ENCODE measurements around the gene C18orf63. TPM values are rescaled to one million over a fixed set of nuclear protein-coding genes. Genes with fewer than 3 reads are reported as not detected.

The C18orf63 gene
- total RNA-seq, 1 experiment from 2014 or later, result not detected

DNA sequence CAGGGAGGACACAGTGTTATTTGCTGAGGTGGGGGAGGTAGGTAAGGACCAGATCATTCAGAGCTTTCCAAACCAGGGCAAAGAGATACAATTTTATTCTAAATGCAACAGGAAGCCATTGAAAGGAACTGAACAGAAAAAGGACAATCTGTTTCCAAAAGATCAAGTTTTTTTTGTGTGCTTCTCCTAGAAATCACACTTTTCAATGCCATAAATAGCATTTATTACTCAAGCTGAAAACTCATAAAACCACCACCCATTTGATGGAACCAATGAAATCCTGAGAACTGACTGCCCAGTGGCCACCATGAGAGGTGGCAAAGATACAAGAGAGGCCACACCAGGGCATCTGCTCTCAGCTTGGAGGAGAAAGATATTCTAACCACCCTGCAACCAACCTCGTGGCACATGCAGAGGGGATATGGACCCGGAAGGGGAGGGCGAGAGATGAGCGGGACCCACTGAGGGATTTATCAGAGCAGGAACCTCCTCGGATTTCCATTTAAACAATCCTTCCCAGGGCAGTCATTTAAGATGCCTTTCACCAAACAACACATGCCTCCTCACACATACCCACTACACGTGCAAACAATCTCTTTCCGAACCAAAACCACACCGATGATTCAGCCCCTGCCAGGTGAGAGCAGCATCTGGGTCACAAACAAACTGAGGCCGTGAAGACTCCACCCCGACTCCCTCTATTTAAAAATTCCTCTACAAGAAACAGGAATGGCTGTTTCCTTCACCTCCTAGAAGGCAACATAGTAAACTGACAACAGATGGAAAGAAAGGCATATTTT lies 32.7 kb upstream of the C18orf63 start:
- Histone ChIP-seq H3K79me2 (ENCODE audit: insufficient read depth, low read length) (no peaks in the 10 kb centered on the region), H3K27me3 (ENCODE audit: insufficient read depth, low read length) (no peaks in the 10 kb centered on the region), H3K4me3 (replicated peaks in 1 of 2; ENCODE audit: low read depth in 1 of 2, low read length in 2 of 2) (no peak overlapping the region), H2AFZ (ENCODE audit: low read depth, low read length, poor library complexity, severe bottlenecking) (no peak overlapping the region), H4K20me1 (ENCODE audit: insufficient read depth) (no peaks in the 10 kb centered on the region), H3K4me1 (ENCODE audit: control insufficient read depth in 1 of 2, insufficient read depth in 2 of 2, low read length in 2 of 2) (peaks cover 4 to 6% of the 10 kb centered on the region in 2 experiments; a peak in 2 of 4 replicates), H3K9me3 (ENCODE audit: control insufficient read depth in 1 of 2, insufficient read depth in 1 of 2, low read depth in 1 of 2, low read length in 2 of 2) (no peaks in the 10 kb centered on the region), H3K4me2 (ENCODE audit: low read length) (no peak overlapping the region), H3K9me2 (ENCODE audit: insufficient read depth) (no peaks in the 10 kb centered on the region), H3K36me3 (ENCODE audit: control insufficient read depth in 1 of 2, insufficient read depth in 2 of 2, low read length in 2 of 2) (no peaks in the 10 kb centered on the region; a peak in 1 of 4 replicates), H3K9ac (ENCODE audit: low read length) (no peak overlapping the region), H3K27ac (ENCODE audit: low read depth, low read length) (no peak overlapping the region)
- ChIA-PET CTCF (no interaction called here), RAD21 (ENCODE audit: low non-redundant PET in 1 of 2, low total read pairs in 2 of 2, uncharacterized antibody in 2 of 2, unreplicated experiment in 2 of 2) (no interaction called here), POLR2A (no interaction called here)
- BruUV-seq (replicated peaks), result no TSS peak
- no peak for ATAC-seq
- intact Hi-C loops (cut with micrococcal nuclease), result no loop called here
- no peak for DNase-seq (ENCODE audit: low read depth, low spot score)
- TF ChIP-seq CEBPB (IDR thresholded peaks at IDR 0.05; ENCODE audit: low read depth) (no peak), FOSL1 (IDR thresholded peaks at IDR 0.05; ENCODE audit: low read depth) (no peak), EGR1 (IDR thresholded peaks at IDR 0.05; ENCODE audit: low read depth) (no peak), TCF7L2 (IDR thresholded peaks at IDR 0.05; ENCODE audit: borderline replicate concordance, extremely low read depth, insufficient read depth, insufficient read length) (no peak), ELF1 (IDR thresholded peaks at IDR 0.05; ENCODE audit: borderline replicate concordance, low read depth) (no peak), POLR2A (IDR thresholded peaks at IDR 0.05; ENCODE audit: borderline replicate concordance, extremely low read depth, insufficient read depth, insufficient read length) (no peak), ZNF274 (IDR thresholded peaks at IDR 0.05; ENCODE audit: low read depth, low read length) (no peak)
- TF ChIP-seq, protein P1, sequence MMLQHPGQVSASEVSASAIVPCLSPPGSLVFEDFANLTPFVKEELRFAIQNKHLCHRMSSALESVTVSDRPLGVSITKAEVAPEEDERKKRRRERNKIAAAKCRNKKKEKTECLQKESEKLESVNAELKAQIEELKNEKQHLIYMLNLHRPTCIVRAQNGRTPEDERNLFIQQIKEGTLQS (IDR thresholded peaks at IDR 0.05), result no peak

DNA sequence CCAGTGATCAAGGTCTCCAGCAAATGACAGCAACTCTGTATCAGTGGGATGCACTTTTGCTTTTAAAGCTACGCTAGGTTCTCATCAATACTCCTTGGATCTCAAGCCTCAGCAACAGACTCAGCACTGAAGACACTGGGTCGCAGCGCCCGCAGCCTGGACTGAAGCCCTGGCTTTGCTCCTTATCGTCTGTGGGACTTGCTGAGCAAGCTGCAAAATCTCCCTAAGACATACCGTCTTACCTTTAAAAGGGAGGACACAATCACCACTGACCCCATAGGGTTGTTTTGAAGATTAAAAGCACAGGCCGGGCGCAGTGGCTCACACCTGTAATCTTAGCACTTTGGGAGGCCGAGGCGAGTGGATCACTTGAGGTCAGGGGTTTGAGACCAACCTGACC lies 32.0 kb upstream of the C18orf63 start:
- POLR2A ChIA-PET, result no interaction called here

More for the DNA sequence above, 32.0 kb upstream of the C18orf63 start:
- Histone ChIP-seq H3K36me3 (ENCODE audit: control insufficient read depth in 1 of 2, insufficient read depth in 2 of 2, low read length in 2 of 2) (no peaks in the 10 kb centered on the region; a peak in 1 of 4 replicates), H3K9me3 (ENCODE audit: control insufficient read depth in 1 of 2, insufficient read depth in 1 of 2, low read depth in 1 of 2, low read length in 2 of 2) (no peaks in the 10 kb centered on the region), H3K27me3 (ENCODE audit: insufficient read depth, low read length) (no peaks in the 10 kb centered on the region), H3K9me2 (ENCODE audit: insufficient read depth) (no peaks in the 10 kb centered on the region), H3K27ac (ENCODE audit: low read depth, low read length) (no peak overlapping the region), H3K4me2 (ENCODE audit: low read length) (no peak overlapping the region), H3K4me1 (ENCODE audit: control insufficient read depth in 1 of 2, insufficient read depth in 2 of 2, low read length in 2 of 2) (peaks cover 4 to 6% of the 10 kb centered on the region in 2 experiments; a peak in 2 of 4 replicates), H3K4me3 (replicated peaks in 1 of 2; ENCODE audit: low read depth in 1 of 2, low read length in 2 of 2) (no peak overlapping the region), H2AFZ (ENCODE audit: low read depth, low read length, poor library complexity, severe bottlenecking) (no peak overlapping the region), H3K79me2 (ENCODE audit: insufficient read depth, low read length) (no peaks in the 10 kb centered on the region), H3K9ac (ENCODE audit: low read length) (no peak overlapping the region), H4K20me1 (ENCODE audit: insufficient read depth) (no peaks in the 10 kb centered on the region)
- DNase-seq (ENCODE audit: low read depth, low spot score) (no peak), ATAC-seq (no peak)
- intact Hi-C loops (cut with micrococcal nuclease), result no loop called here
- CTCF ChIA-PET, result no interaction called here
- RAD21 ChIA-PET (ENCODE audit: low non-redundant PET in 1 of 2, low total read pairs in 2 of 2, uncharacterized antibody in 2 of 2, unreplicated experiment in 2 of 2), result no interaction called here
- TF ChIP-seq EZH2phosphoT487 (IDR thresholded peaks at IDR 0.05; ENCODE audit: borderline replicate concordance) (no peak), POLR2AphosphoS5 (IDR thresholded peaks at IDR 0.05; ENCODE audit: low read depth, low read length) (no peak), ELF1 (IDR thresholded peaks at IDR 0.05; ENCODE audit: borderline replicate concordance, low read depth) (no peak), EGR1 (IDR thresholded peaks at IDR 0.05; ENCODE audit: low read depth) (no peak), CBX3 (IDR thresholded peaks at IDR 0.05; ENCODE audit: low read depth) (no peak), ZNF274 (IDR thresholded peaks at IDR 0.05; ENCODE audit: low read depth, low read length) (no peak), SRF (IDR thresholded peaks at IDR 0.05; ENCODE audit: low read depth) (no peak)
- TF ChIP-seq, protein P2, sequence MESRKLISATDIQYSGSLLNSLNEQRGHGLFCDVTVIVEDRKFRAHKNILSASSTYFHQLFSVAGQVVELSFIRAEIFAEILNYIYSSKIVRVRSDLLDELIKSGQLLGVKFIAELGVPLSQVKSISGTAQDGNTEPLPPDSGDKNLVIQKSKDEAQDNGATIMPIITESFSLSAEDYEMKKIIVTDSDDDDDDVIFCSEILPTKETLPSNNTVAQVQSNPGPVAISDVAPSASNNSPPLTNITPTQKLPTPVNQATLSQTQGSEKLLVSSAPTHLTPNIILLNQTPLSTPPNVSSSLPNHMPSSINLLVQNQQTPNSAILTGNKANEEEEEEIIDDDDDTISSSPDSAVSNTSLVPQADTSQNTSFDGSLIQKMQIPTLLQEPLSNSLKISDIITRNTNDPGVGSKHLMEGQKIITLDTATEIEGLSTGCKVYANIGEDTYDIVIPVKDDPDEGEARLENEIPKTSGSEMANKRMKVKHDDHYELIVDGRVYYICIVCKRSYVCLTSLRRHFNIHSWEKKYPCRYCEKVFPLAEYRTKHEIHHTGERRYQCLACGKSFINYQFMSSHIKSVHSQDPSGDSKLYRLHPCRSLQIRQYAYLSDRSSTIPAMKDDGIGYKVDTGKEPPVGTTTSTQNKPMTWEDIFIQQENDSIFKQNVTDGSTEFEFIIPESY (IDR thresholded peaks at IDR 0.05; ENCODE audit: extremely low read depth, insufficient replicate concordance, low read length), result no peak
- TF ChIP-seq, protein P1 (IDR thresholded peaks at IDR 0.05), result no peak
- no TSS peak for BruUV-seq (replicated peaks)

Data from HCT116 (cell line).